Measurements from ENCODE around the gene DMRT3. TPM values are rescaled to one million over a fixed set of nuclear protein-coding genes. Genes with fewer than 3 reads are reported as not detected.

The DMRT3 gene
- total and polyA plus RNA-seq, 2 of the 8 experiments (the other 6 are each of a cell fraction or from before 2014, with no cell fraction given), result not detected

DNA sequence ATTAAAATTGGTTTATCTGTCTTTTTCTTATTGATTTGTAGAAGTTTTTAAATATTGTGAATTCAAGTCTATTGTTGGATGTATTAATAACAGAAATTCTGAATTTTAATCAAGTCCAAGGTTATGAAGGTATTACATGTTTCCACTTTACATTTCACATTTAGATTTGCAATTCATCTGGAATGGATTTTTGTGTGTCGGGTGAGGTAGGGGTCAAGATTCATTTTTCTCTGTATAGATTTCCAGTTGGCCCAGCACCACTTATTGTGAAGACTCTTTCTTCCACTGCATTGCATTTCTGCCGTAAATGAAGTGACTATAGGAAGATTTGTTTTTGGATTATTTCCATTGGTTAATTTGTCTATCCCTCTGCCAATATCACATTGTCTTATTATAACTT, 38.2 kb downstream of the DMRT3 start:
- Histone ChIP-seq H3K56ac (replicated peaks; ENCODE audit: insufficient read length, low read depth, low read length) (no peak overlapping the region), H2BK5ac (ENCODE audit: low read depth, low read length) (no peak overlapping the region), H3K27ac (ENCODE audit: low read depth, low read length) (no peak overlapping the region), H4K91ac (replicated peaks; ENCODE audit: insufficient read length, low read length) (no peak overlapping the region), H3K4ac (replicated peaks; ENCODE audit: insufficient read length, low read depth, low read length) (no peak overlapping the region), H3K23me2 (ENCODE audit: low read depth, low read length) (no peaks in the 10 kb centered on the region), H2BK15ac (ENCODE audit: low read length) (no peak overlapping the region), H4K20me1 (replicated peaks in 1 of 2; ENCODE audit: control insufficient read depth in 1 of 2, insufficient read depth in 2 of 2, low read length in 2 of 2) (no peaks in the 10 kb centered on the region), H3K36me3 (ENCODE audit: control insufficient read depth in 2 of 4, insufficient read depth in 4 of 4, low read length in 3 of 4) (no peaks in the 10 kb centered on the region), H3K18ac (ENCODE audit: extremely low read depth, low read length) (no peak overlapping the region), H4K8ac (ENCODE audit: extremely low read depth, insufficient read depth, low read length) (no peak overlapping the region), H2AK5ac (ENCODE audit: low read depth, low read length) (no peak overlapping the region), H4K5ac (ENCODE audit: insufficient read length, low read depth, low read length) (no peak overlapping the region), H3K4me3 (ENCODE audit: extremely low read depth in 1 of 4, insufficient read depth in 2 of 4, low read depth in 3 of 4, low read length in 4 of 4) (no peak overlapping the region), H3K79me1 (ENCODE audit: low read depth, low read length) (no peaks in the 10 kb centered on the region), H2BK20ac (ENCODE audit: low read length) (no peak overlapping the region), H3K4me2 (ENCODE audit: insufficient read depth in 1 of 2, low read depth in 2 of 2, low read length in 2 of 2) (no peak overlapping the region), H3K23ac (ENCODE audit: insufficient read length) (no peak overlapping the region), H3K14ac (ENCODE audit: insufficient read length) (no peak overlapping the region), H3K4me1 (replicated peaks in 1 of 4; ENCODE audit: control insufficient read depth in 3 of 4, insufficient read depth in 4 of 4, low read length in 3 of 4) (no peaks in the 10 kb centered on the region), H2AFZ (ENCODE audit: low read length) (no peak overlapping the region), H3K9ac (replicated peaks in 1 of 4; ENCODE audit: extremely low read depth in 1 of 4, low read depth in 3 of 4, low read length in 3 of 4) (no peak overlapping the region), H3K27me3 (replicated peaks in 1 of 4; ENCODE audit: control insufficient read depth in 3 of 4, extremely low read depth in 1 of 4, insufficient read depth in 3 of 4, low read length in 3 of 4) (peaks cover 0 to 2% (median 0%) of the 10 kb centered on the region in 4 experiments; a peak in 2 of 7 replicates), H3K9me3 (ENCODE audit: insufficient read depth in 2 of 2, low read depth in 1 of 2, low read length in 1 of 2) (peaks cover 3 to 19% of the 10 kb centered on the region in 2 experiments; a peak in 3 of 4 replicates), H2BK120ac (replicated peaks; ENCODE audit: low read depth, low read length) (no peak overlapping the region), H2BK12ac (ENCODE audit: low read depth, low read length) (no peak overlapping the region), H3K79me2 (ENCODE audit: control insufficient read depth in 1 of 2, insufficient read depth in 2 of 2, low read length in 2 of 2) (no peaks in the 10 kb centered on the region)
- WGBS, 2 experiments (ENCODE audit: extremely low coverage in 1 of 2, insufficient coverage in 1 of 2, insufficient read length in 1 of 2, insufficient replicate concordance in 2 of 2, low coverage in 1 of 2, low lambda C conversion rate in 2 of 2, missing lambda C conversion rate in 1 of 2), result 79% methylated on average over 2 of the region's 2 CpGs; no CpG with 5 or more reads in 1 of the 2 experiments
- POLR2A ChIA-PET (ENCODE audit: partially characterized antibody), result no interaction called here
- no peak for FAIRE-seq
- no peak for DNase-seq (ENCODE audit: low read depth in 1 of 2, low spot score in 2 of 2)
- CTCF ChIA-PET (ENCODE audit: partially characterized antibody), result no interaction called here
- TF ChIP-seq RXRA (IDR thresholded peaks at IDR 0.05; ENCODE audit: insufficient read depth, low read depth, low read length), result no peak
- TF ChIP-seq TAF7 (optimal IDR thresholded peaks at IDR 0.05; ENCODE audit: borderline replicate concordance, low read depth, low read length), result no peak
- TF ChIP-seq HDAC2 (IDR thresholded peaks at IDR 0.05; ENCODE audit: borderline replicate concordance in 1 of 2, low read depth in 2 of 2, low read length in 2 of 2), result no peak
- TF ChIP-seq, protein P1, sequence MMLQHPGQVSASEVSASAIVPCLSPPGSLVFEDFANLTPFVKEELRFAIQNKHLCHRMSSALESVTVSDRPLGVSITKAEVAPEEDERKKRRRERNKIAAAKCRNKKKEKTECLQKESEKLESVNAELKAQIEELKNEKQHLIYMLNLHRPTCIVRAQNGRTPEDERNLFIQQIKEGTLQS (IDR thresholded peaks at IDR 0.05; ENCODE audit: insufficient read depth, low read depth, low read length), result no peak
- no peak for TF ChIP-seq EZH2 (IDR thresholded peaks at IDR 0.05; ENCODE audit: low read depth, low read length, severe bottlenecking)
- TF ChIP-seq PHF8 (conservative IDR thresholded peaks at IDR 0.05; ENCODE audit: low read depth, low read length), result no peak
- no peak for TF ChIP-seq CBX8 (IDR thresholded peaks at IDR 0.05; ENCODE audit: borderline replicate concordance, low read depth, low read length)
- TF ChIP-seq SRF (IDR thresholded peaks at IDR 0.05; ENCODE audit: low read depth, low read length), result no peak
- TF ChIP-seq SIX5 (IDR thresholded peaks at IDR 0.05; ENCODE audit: low read depth, low read length), result no peak
- no peak for TF ChIP-seq SP4 (IDR thresholded peaks at IDR 0.05; ENCODE audit: low read length)
- no peak for TF ChIP-seq CBX5 (IDR thresholded peaks at IDR 0.05; ENCODE audit: low read depth, low read length)
- no peak for TF ChIP-seq FOSL1 (IDR thresholded peaks at IDR 0.05; ENCODE audit: insufficient read depth, low read depth, low read length)
- TF ChIP-seq BRCA1 (IDR thresholded peaks at IDR 0.05; ENCODE audit: low read depth, low read length), result no peak
- TF ChIP-seq EGR1 (IDR thresholded peaks at IDR 0.05; ENCODE audit: borderline replicate concordance, low read depth, low read length), result no peak
